SKM-1 treated with dmso at 0.1 percent for 144 hours (cell line): ENCODE data around the gene FST.

Source experiments
- DNase-seq: peaks from one replicate; lab custom pipeline; 2025; ENCODE audit not compliant: unreplicated experiment; lab: John Stamatoyannopoulos, UW

Gene FST

DNA sequence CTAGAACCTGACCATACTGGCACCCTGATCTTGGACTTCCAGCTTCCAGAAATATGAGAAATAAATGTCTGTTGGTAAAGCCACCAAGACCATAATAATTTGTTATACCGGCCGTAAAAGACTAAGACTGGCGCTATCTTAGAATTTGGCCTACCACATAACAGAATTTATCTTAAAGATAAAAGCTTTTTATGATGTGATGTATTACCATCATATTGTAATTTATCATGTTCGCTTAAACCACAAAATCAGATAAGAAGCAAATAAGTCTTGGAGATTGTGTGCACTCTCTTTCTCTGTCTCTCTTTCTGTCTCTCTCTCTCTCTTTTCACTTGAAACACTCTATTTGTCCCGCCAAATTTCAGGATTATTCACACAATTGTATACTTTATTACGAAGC, 35.6 kb downstream of the FST start:
- no peak for DNase-seq

DNA sequence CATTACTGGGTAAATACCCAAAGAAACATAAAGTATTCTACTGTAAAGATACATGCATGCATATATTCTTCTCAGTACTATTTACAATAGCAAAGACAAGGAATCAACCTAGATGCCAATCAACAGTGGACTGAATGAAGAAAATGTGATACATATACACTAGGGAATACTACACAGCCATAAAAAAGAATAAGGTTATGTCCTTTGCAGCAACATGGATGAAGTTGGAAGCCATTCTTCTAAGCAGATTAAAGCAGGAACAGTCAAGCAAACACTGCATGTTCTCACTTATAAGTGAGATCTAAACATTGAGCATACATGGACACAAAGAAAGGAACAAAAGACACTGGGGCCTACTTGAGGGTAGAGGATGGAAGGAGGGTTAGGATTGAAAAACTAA, 40.4 kb downstream of the FST start:
- DNase-seq = no peak
